ENCODE data around the gene NTF4. TPM values are rescaled to one million over a fixed set of nuclear protein-coding genes. Genes with fewer than 3 reads are reported as not detected.
A peak's percentile ranks its signal among the peaks of the same experiment; 100 is the strongest.
"Not testable (repeated sequence)": the region's sequence is repeated elsewhere in the genome, so short reads cannot be mapped to it uniquely, and the experiment has no call there.

Gene NTF4
- total RNA-seq, 1 donor = not detected

DNA sequence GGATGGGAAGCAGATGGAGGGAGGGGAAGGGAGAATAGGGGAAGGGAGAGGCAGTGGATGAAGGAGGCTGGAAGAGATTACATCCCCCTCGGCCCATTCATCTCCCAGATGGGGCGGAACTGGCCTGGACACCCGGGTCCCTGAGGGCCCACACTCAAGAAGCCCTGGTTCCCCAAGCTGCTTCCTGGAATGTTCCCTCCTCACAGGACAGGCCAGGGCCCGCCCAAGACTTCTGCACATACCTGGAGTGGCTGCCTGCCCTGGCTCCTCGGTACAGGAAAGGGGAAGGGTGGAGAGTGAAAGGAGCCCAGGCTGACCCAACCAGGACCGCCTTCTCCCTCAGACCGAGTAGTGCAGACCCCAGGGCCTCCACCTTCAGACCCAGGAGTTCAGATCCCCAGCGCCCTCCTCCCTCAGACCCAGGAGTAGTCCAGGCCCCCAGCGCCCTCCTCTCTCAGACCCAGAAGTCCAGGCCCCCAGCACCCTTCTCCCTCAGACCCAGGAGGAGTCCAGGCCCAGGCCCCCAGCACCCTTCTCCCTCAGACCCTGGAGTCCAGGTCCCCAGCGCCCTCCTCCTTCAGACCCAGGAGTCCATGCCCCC, 489 bp downstream of the NTF4 start:
- no peak for DNase-seq (ENCODE audit: low read depth)
- no peak overlapping the region for H3K4me3 ChIP-seq (ENCODE audit: low read depth, low read length)
- TF ChIP-seq, protein P1, sequence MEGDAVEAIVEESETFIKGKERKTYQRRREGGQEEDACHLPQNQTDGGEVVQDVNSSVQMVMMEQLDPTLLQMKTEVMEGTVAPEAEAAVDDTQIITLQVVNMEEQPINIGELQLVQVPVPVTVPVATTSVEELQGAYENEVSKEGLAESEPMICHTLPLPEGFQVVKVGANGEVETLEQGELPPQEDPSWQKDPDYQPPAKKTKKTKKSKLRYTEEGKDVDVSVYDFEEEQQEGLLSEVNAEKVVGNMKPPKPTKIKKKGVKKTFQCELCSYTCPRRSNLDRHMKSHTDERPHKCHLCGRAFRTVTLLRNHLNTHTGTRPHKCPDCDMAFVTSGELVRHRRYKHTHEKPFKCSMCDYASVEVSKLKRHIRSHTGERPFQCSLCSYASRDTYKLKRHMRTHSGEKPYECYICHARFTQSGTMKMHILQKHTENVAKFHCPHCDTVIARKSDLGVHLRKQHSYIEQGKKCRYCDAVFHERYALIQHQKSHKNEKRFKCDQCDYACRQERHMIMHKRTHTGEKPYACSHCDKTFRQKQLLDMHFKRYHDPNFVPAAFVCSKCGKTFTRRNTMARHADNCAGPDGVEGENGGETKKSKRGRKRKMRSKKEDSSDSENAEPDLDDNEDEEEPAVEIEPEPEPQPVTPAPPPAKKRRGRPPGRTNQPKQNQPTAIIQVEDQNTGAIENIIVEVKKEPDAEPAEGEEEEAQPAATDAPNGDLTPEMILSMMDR (IDR thresholded peaks at IDR 0.05; ENCODE audit: insufficient read depth, low read length) = no peak

DNA sequence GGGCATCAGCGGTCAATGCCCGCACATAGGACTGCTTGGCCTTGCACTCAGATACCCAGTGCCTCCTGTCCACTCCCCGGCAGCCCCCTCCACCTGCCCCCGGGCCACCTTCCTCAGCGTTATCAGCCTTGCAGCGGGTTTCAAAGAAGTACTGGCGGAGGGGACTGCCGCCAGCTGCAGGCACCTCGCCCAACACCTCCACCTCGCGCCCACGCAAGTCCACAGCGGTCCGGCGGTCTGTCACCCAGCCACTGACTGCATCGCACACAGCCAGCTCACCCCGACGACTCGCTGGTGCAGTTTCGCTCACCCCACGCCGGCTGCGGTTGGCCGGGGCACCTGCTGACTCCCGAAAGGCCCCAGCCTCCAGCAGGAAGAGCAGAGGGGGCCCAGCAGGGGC, 3.2 kb downstream of the NTF4 start:
- TF ChIP-seq, protein P1 (IDR thresholded peaks at IDR 0.05; ENCODE audit: insufficient read depth, low read length) = no peak
- no peak for DNase-seq (ENCODE audit: low read depth)
- H3K4me3 ChIP-seq (ENCODE audit: low read depth, low read length) = no peak overlapping the region

DNA sequence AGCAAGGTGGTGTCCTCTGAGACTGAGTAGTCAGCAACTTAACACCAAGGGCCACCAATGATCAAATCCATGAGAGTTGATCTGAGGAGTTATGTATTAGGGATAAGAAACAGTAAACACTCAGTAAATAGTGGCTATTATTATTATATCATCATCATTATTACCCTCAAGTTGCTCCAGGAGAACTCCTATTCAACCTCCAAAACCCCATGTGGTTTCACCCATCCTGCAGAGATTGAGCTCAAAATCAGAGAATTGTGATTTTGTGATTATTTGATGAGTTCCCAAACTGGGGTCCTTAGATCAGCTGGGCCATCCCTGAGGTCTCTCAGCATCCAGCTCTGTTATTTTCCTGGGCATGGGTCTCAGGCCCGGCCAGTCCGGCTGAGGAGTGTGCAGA, 3.6 kb downstream of the NTF4 start:
- TF ChIP-seq, protein P1 (IDR thresholded peaks at IDR 0.05; ENCODE audit: insufficient read depth, low read length) = no peak
- no peak overlapping the region for H3K4me3 ChIP-seq (ENCODE audit: low read depth, low read length)
- DNase-seq (ENCODE audit: low read depth) = no peak

DNA sequence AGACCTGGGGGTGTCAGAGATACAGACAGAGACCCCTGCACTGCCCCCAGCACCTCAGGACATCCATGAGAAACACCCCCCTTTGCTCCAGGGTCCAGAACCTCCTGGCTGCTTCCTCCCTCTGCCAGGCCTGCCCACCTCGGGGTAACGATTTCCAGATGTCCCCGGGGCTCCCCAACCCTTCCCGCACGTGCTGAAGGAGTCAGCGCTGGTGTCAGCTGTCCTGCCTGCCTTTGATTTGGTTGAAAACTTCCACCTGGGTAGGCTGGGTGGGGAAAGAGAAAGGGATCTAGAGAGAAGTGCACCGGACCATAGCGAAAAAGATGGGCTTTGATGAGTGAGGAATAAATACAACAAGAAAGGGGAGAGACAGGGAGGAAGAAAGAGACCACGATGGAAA, 5.6 kb downstream of the NTF4 start:
- DNase-seq (ENCODE audit: low read depth) = no peak
- no peak overlapping the region for H3K4me3 ChIP-seq (ENCODE audit: low read depth, low read length)
- TF ChIP-seq, protein P1 (IDR thresholded peaks at IDR 0.05; ENCODE audit: insufficient read depth, low read length) = no peak

DNA sequence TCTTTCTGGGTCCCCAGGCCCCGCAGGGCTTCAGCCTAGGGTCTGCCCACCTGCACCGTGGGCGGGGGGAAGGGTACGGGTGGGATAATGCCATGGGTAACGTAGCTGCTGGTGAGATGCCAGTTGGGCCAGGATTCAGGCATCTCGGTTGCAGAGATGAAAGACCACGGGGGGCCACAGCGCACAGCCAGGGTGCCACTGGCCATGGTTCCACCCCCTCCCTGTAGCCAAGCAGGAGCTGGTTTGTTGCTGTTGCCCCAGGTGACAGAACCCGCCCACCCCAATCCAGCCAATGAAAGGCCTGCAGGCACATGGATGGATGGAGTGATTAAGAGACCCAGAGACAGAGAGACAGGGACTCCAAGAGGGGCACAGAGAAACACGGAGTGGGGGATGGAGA, 6.1 kb downstream of the NTF4 start:
- no peak overlapping the region for H3K4me3 ChIP-seq (ENCODE audit: low read depth, low read length)
- TF ChIP-seq, protein P1 (IDR thresholded peaks at IDR 0.05; ENCODE audit: insufficient read depth, low read length) = no peak
- peak; percentile 31 for DNase-seq (ENCODE audit: low read depth)

DNA sequence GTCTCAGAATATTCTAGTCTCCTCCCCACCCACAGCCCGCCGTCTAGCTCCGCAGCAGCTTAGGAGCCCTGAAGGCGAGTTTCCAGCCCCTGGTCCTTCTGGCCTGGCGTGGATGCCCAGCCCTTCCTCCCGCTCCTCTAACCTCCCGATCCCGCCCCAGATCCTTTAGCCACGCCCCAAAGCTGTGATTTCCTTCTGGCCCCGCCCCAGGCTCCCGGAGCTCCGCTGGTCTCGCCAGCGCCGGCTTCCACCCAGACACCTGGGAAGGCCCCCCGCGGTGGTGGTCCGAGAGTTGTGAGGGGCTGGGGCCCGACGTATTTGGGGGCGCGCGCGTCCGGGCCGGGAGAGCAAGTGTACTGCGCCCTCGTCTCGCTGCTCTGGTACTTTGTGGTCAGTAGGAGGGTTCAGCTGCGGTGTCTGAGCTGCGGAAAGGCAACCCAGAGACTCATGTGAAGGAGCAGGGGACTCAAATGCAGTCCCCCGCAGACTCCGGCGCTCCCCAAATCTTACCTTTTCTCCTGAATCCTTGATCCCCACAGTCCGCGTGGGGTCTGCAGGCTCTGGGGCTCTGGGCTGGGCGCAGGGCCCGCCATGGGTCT, 6.9 kb downstream of the NTF4 start, which contains the start of gene CGB7:
Gene CGB7, minus strand, starts transcription at position 114 of the 599 bp plus-strand sequence. CDS start 2,374 bp downstream, outside the sequence.
- peak; percentile 50 for DNase-seq (ENCODE audit: low read depth)
- TF ChIP-seq, protein P1 (IDR thresholded peaks at IDR 0.05; ENCODE audit: insufficient read depth, low read length) = no peak
- H3K4me3 ChIP-seq (ENCODE audit: low read depth, low read length) = peak within 1 kb of the TSS; percentile 66

DNA sequence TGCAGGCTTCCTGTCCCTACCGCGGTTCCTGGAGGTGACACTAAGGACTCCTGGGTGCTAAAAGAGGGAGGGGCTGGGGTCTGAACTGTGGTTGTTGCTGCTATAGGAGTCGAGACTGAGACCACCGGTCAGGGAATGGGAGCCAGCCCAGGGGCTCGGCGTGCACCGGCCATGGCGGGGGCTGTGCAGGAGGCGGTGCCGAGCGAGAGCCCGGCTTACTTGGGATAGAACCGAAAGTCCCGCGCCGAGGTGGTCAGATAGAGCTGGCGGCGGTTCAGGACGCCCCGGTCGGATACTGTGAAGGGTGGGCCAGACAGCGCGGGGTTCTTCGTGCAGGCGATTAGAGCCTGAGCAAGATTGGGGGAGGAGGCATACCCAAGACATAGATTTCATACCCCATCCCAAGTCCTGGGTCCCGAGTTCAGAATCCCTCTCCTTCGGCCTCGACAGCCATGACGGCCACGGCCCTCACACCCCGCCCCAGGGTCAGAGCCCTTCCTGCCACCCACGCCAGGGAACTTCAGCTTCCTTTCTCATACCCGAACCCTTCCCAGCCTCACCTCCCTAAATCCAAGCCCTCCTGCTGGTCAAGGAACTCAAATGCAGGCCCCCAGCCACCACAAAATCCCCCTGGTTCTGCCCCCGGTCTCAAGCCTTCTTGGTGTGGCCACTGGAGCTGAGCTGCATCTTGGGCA, 7.6 kb downstream of the NTF4 start:
- not testable (repeated sequence) for DNase-seq (ENCODE audit: low read depth)
- peak overlapping the region; percentile 66 for H3K4me3 ChIP-seq (ENCODE audit: low read depth, low read length)
